WERI-Rb-1 (cell line): ENCODE data around the gene CAP1.

Experiments used
- DNase-seq: peaks from one replicate; pipeline ENCODE4 v3.0.0-alpha.2; 2020
- H3K27ac ChIP-seq: fragments of 250-450 bp; sonication (Bioruptor Pico); 2 replicates; pipeline ENCODE4 v1.5.1; 2020; ENCODE audit warnings: mild to moderate bottlenecking, moderate library complexity
- H3K27me3 ChIP-seq: fragments of 250-450 bp; sonication (Bioruptor Pico); 2 replicates; pipeline ENCODE4 v1.5.1; 2021; ENCODE audit warnings: mild to moderate bottlenecking, low read depth, moderate library complexity; ENCODE audit not compliant: insufficient read depth, severe bottlenecking
- H3K36me3 ChIP-seq: fragments of 250-450 bp; sonication (Bioruptor Pico); 2 replicates; pipeline ENCODE4 v1.5.1; 2020; ENCODE audit warnings: mild to moderate bottlenecking, moderate library complexity
- H3K4me3 ChIP-seq: 2 replicates; pipeline ENCODE4 v1.5.1; 2011; ENCODE audit warnings: low read depth, mild to moderate bottlenecking, control low read depth, low read length
- H3K9me3 ChIP-seq: fragments of 250-450 bp; sonication (Bioruptor Pico); 2 replicates; pipeline ENCODE4 v1.5.1; 2021; ENCODE audit warnings: mild to moderate bottlenecking, moderate library complexity; ENCODE audit not compliant: severe bottlenecking
- CTCF ChIP-seq: IDR thresholded peaks from 2 replicates; pipeline ENCODE4 v1.5.1; 2011; ENCODE audit warnings: low read depth, mild to moderate bottlenecking, control low read depth, inconsistent platforms, low read length

CAP1 gene

GRCh38 chr1:40024671-40025070, 15.9 kb upstream of the CAP1 start:
- Histone ChIP-seq H3K27ac (no peak overlapping the region), H3K4me3 (no peak overlapping the region), H3K27me3 (no peaks in the 10 kb centered on the region), H3K36me3 (no peaks in the 10 kb centered on the region), H3K9me3 (peaks cover 5% of the 10 kb centered on the region)
- no peak for DNase-seq
- TF ChIP-seq CTCF: no peak

GRCh38 chr1:40027647-40028046, 12.9 kb upstream of the CAP1 start:
- TF ChIP-seq CTCF: no peak
- H3K4me3 ChIP-seq: no peak overlapping the region
- no peak for DNase-seq
- no peak overlapping the region for H3K27ac ChIP-seq
- H3K27me3 ChIP-seq: no peaks in the 10 kb centered on the region
- peaks cover 3% of the 10 kb centered on the region for H3K9me3 ChIP-seq
- H3K36me3 ChIP-seq: no peaks in the 10 kb centered on the region

GRCh38 chr1:40029608-40030007, 10.9 kb upstream of the CAP1 start:
- Histone ChIP-seq H3K4me3 (no peak overlapping the region), H3K9me3 (peaks cover 3% of the 10 kb centered on the region), H3K36me3 (no peaks in the 10 kb centered on the region), H3K27ac (no peak overlapping the region), H3K27me3 (no peaks in the 10 kb centered on the region)
- DNase-seq: no peak
- TF ChIP-seq CTCF: no peak

GRCh38 chr1:40030528-40031135, 9.9 kb upstream of the CAP1 start:
- Histone ChIP-seq H3K4me3 (no peak overlapping the region), H3K27me3 (no peaks in the 10 kb centered on the region), H3K9me3 (peaks cover under 1% of the 10 kb centered on the region), H3K27ac (no peak overlapping the region), H3K36me3 (no peaks in the 10 kb centered on the region)
- no peak for DNase-seq
- no peak for TF ChIP-seq CTCF

- no peaks in the 10 kb centered on the region for H3K36me3 ChIP-seq
- peak; percentile 50 for DNase-seq
- H3K27ac ChIP-seq: no peak overlapping the region
- H3K4me3 ChIP-seq: no peak overlapping the region
- H3K9me3 ChIP-seq: no peaks in the 10 kb centered on the region
- no peaks in the 10 kb centered on the region for H3K27me3 ChIP-seq
- peak; percentile 54 for TF ChIP-seq CTCF
Observed at GRCh38 chr1:40032240-40032891, 8.2 kb upstream of the CAP1 start.

- no peak for DNase-seq
- Histone ChIP-seq H3K27me3 (no peaks in the 10 kb centered on the region), H3K9me3 (no peaks in the 10 kb centered on the region), H3K27ac (no peak overlapping the region), H3K36me3 (no peaks in the 10 kb centered on the region), H3K4me3 (no peak overlapping the region)
- TF ChIP-seq CTCF: no peak
Observed at GRCh38 chr1:40034869-40035268, 5.7 kb upstream of the CAP1 start.
